NCI-H2196 treated with DMSO at 0.1 percent for 48 hours (cell line): ENCODE measurements around the gene SETBP1.

Source experiments
- DNase-seq: peaks from one replicate; lab custom pipeline; 2025; ENCODE audit not compliant: unreplicated experiment; lab: John Stamatoyannopoulos, UW

SETBP1 gene

DNA sequence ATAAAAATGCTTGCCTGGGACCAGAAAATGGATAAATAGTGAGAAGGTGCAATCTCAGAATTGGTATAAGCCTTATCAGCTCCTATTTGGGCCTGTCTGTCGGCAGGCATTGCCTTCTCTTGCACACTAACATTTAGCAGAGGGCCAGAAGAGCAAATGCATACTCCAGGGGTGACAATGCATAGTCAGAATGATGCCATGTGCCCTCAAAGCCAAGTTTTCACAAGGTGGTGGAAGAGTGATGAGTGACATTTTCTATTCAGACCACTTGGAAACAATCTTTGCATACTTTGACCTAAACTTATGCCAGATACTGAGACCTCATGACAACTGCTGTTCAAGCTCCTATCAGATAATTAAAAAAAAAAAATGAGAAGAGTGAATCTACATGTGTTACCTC lies 276.3 kb downstream of the SETBP1 start:
- DNase-seq: no peak

- DNase-seq: peak; percentile 46
Observed at GRCh38 chr18:44957461-44957860, 276.8 kb downstream of the SETBP1 start.

DNA sequence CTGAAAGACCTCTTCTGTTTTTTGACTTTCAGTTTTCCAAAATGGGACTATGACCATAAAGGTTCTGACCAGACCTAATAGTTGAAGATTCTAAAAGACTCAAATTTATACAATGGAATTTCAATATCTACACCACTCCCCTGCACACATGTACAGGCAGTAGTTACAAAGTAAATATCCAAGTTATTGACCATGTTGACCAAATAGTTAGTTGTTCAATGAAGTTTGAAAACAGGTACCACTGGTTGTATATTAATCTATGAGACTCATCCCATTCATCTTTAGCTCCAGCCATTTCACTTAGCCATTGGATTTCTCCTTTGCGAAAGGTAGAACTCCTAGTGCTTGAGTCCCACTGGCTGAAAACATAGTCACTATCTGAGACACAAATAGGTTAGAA lies 277.4 kb downstream of the SETBP1 start:
- no peak for DNase-seq

DNA sequence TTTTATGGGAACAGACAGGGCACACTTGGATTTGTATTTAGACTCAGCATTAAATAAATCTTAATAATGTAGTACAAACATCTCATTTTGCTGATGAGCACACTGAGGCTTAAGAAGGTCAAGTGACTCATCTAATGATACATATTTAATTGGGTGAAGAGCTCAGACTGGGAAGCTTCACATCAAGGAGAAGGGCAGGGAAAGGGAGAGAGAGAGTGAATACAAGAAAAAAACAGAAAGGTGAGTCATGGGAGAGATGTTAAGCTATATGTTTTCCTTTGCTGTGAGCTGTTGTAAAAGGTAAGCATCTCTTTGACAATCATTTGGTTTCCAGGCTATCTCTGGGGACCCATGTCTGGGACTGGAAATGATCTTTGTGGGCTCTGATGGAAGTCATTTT lies 277.8 kb downstream of the SETBP1 start:
- DNase-seq: no peak

DNA sequence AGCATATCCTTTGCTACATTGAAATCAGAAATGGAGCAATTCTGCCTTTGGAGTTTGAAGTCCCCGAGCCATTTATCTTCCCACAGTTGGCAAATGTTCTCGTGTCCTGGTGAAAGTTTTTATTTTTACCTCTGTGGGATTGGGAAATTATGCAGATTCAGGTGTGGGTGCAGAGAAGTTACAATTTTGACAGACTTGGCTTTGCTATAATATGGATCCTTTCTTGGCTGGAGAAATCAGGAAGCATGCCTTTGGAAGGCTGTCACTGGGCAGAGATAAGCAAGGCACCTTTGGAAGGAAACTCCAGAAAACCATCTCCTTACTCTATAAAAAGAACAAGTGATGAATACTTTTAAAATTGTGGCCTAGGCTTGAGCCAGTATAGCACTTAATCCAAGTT lies 278.3 kb downstream of the SETBP1 start:
- no peak for DNase-seq

GRCh38 chr18:44960580-44960979 lies 279.9 kb downstream of the SETBP1 start:
- no peak for DNase-seq

- DNase-seq: no peak
Observed at GRCh38 chr18:44961288-44961995, 280.8 kb downstream of the SETBP1 start.

- DNase-seq: no peak
Observed at GRCh38 chr18:44967599-44967998, 286.9 kb downstream of the SETBP1 start.

- no peak for DNase-seq
Observed at GRCh38 chr18:44968336-44968735, 287.6 kb downstream of the SETBP1 start.

DNA sequence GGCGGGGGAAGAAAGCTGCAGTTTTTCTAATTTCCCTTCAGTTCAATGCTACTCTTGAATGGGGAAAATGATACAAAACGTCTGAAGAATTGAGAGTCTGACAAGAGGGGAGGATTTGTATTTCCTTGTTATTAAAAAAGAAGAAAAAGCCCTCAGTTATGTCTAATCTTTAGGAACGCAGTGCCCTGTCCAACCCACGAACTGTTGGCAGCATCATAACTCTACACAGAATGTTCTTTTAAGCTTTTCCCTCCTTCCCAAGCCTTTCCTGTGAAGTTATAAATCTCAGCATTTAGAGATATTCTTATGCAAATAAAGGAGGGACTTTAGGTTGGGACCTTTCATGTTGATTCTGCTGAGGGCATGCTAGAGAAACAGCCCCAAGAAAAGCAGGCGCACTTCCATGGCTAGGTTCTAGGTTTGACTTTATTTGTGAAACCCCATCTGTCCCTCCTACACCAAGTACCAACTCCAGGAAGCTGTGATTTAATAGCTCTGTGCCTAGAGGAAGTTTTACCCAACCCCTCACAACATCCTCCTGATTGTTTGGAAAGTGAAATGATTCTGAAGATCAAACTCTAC lies 288.6 kb downstream of the SETBP1 start:
- no peak for DNase-seq

DNA sequence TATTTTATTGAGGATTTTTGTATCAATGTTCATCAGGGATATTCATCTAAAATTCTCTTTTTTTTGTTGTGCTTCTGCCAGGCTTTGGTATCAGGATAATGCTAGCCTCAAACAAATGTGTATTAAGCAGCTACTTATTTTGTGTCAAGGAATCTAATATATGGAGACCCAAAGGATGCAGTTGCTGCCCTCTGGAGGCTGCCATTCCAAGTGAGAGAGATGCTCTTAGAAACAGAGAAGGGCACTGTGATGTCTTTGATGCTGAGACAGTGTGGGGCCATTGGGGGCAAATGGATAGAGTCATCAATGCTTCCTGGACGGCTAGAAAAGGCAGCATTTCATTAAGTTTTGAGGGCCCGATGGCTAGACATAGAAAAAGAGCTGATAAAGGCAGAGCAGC lies 292.6 kb downstream of the SETBP1 start:
- DNase-seq: no peak

DNA sequence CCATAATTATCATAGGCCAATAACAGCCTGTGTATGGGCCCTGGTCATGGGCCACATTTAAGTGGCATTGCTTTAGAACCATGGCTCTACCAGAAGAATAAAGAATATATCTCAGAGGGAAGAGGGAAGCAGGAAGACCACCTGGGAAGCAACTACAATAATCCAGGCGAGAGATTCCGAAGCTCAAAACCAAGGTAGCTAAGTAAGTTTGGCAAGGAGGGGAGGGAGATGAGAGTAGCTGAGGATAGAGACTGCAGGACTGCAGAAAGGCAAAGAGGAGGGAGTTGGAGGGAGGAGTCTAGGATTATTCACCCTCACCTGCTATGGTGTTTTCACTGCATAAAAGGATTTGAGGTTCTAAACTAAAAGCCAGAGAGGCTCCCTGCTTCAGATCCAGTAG lies 293.5 kb downstream of the SETBP1 start:
- DNase-seq: no peak

DNA sequence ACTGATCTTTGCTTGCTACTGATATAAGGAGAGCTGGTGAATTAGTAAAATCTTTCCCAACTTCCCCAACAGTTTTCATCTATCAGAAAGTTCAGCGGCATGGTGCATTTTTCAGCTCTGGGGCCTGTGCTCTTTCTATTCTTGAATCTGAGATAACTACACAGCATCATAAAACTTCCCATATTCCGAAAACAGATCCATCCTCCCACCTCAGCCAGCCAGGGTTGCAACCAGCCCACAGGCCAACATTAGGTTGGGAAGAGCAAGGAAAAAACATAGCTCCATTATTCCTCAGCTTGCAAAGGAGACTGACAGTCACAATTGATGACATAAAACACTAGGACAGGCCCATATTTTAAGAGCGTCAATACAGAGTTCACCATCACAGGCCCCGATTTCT lies 297.2 kb downstream of the SETBP1 start:
- no peak for DNase-seq

DNA sequence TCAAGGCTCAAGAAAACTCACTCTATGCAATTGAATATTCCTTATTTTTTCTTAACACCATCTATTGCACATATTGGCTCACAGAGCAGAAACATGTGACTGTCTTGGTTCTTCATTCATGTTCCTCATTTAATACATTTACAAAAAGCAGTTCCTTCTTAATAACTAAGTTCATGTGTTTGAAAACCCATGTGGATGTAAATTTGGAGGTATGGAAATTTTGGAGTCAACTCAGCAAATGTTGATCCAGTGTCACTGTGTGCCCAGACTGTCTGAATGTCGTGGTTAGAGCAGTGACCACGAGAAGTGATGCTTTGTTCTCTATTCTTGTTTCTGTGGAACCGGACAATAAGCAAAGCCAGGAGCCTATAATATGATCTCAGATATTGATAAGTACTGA lies 299.1 kb downstream of the SETBP1 start:
- DNase-seq: no peak

DNA sequence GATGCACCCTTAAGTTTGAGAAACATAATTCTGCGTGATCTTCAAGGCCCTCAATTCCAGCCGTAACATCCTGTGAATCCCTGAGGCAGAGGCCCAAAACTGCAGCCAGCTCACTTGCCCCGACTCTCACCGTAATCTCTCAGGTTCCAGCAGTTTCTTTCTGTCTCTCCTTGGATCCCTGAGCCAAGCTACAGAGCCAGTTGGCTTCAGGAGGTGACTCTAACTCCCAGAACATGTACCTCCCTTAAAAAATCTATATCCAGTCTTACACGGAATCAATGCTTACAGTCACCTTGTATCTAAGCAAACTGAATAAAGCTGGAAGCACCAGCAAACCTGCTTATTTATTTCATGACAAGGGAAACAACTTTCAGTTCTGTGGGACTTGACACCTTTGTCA lies 300.4 kb downstream of the SETBP1 start:
- DNase-seq: no peak

DNA sequence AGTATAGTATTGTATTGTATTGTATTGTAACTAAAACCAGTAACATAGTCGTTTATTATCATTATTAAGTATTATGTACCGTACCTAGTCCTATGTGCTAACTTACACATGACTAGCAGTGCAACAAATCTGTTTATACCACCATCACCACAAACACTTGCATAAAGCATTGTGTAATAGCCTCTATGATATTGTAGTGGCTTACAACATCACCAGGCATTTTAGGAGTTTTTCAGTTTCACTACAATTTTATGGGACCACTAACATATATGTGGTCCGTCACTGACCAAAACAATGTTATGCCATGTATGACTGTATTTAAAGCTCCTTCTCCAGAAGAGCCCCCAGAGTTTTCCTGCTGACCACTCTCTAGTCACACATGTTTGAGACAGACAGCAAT lies 306.2 kb downstream of the SETBP1 start:
- DNase-seq: no peak

DNA sequence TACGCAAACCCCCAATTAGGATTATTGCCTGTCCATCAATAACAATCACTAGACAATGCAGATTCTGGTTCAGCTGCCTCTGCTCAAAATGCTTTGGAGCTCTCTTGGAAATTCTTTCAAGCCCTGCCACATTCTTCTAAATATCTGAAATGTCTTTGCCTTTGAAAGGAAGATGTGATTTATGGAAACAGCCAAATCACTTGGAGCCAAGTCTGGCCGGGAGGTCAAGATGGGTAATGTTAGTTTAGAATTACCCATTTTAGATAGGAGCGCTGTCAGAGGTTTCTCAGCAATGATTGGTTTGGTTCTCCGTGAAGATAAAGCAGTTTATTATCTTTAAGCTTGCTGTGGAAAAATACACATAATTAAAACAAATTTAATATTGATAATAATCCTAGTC lies 306.7 kb downstream of the SETBP1 start:
- DNase-seq: no peak

DNA sequence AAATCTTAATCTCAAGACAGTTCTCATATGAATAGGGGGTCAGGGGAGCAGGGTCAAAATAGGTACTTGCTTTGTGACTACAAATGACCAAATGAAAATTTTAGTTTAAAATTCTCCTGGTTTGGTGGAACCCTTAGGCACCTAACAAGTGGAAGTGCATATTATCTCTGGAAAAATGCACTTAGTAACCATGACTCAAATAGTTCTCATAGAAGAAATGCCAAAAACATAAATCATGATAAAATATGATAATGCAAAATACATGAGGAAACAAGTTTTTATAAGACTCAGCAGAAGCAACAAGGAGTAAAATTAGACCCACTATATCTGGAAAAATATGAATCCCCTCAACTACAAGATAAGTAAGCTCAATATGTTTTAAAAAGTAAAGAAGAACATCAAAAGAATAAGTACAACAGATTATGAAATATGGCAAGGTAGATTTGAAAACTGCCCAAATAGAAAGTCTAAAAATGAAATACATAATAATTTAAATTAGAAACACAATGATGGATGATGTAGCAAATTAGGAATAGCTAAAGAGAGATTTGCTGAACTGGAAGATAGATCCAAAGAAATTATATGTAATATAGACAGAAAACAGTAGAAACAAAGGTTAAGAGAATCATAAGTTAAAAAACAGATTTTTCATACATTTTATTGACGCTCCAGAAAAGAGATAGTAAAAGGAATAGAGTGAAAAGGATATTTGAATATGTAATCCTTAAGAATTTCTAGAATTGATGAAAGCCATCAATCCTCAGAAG lies 308.3 kb downstream of the SETBP1 start:
- DNase-seq: no peak

- no peak for DNase-seq
Observed at GRCh38 chr18:44996261-44996660, 315.6 kb downstream of the SETBP1 start.

- no peak for DNase-seq
Observed at GRCh38 chr18:44997174-44997573, 316.5 kb downstream of the SETBP1 start.

DNA sequence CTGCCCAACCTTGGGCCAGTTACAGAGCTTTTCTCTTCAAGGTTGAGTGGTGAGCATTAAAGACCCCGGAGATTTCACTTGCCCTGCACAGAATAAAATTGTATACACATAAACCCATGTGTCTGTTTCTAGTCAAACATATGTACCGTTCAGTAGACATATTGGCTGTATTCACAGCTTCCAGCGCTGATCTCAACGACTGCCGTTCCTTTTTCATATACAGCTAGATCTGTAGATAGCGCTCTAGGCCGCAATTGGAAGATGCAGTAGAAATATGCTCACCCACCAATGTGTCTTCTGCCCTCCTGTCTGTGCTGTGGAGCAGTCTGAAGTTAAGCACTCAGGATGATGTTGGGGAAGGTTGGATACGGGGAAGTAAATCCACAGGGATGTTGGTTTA lies 317.7 kb downstream of the SETBP1 start:
- no peak for DNase-seq

- DNase-seq: no peak
Observed at GRCh38 chr18:45004546-45005080, 323.9 kb downstream of the SETBP1 start.
